ENCODE results near the gene ZNF597. TPM values are rescaled to one million over a fixed set of nuclear protein-coding genes. Genes with fewer than 3 reads are reported as not detected.

The ZNF597 gene
- total RNA-seq, 1 experiment from 2014 or later = not detected

DNA sequence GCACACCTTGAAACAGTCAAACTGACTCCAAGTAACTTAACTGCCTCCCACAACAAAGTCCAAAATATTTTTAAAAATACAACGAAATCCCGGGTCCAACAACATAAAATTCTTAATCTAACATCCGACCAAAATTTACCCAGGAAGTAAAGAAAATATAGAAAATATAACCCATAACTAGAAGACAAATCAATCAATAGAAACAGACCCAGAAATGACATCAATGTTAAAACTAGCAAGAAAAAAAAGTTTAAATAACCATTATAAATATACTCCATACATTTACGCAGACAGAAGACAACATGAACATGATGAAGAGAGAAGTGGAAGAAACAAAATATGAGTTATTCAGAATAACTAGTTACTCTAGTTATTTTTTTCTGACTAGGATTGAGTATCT lies 3.7 kb downstream of the ZNF597 start:
- no TSS peak for BruUV-seq (replicated peaks)
- POLR2A ChIA-PET (ENCODE audit: unreplicated experiment) = no interaction called here
- ATAC-seq (no peak), DNase-seq (no peak)
- Histone ChIP-seq H3K4me2 (ENCODE audit: low read length) (no peak overlapping the region), H4K20me1 (ENCODE audit: low read length) (no peaks in the 10 kb centered on the region), H3F3A (ENCODE audit: low read length, unreplicated experiment) (no peaks in the 10 kb centered on the region), H3K4me3 (ENCODE audit: low read length) (no peak overlapping the region), H3K27me3 (ENCODE audit: low read length) (no peaks in the 10 kb centered on the region), H3K9me2 (replicated peaks; ENCODE audit: low read length) (no peaks in the 10 kb centered on the region), H3K79me2 (ENCODE audit: low read length) (no peaks in the 10 kb centered on the region), H3K36me3 (ENCODE audit: low read depth, low read length) (no peaks in the 10 kb centered on the region), H2AFZ (ENCODE audit: low read length) (no peak overlapping the region), H3K4me1 (ENCODE audit: insufficient read depth, low read length) (no peaks in the 10 kb centered on the region), H3K9ac (ENCODE audit: low read length) (no peak overlapping the region), H3K27ac (ENCODE audit: low read length) (no peak overlapping the region), H3K9me3 (ENCODE audit: low read length) (no peaks in the 10 kb centered on the region)
- no peak for TF ChIP-seq CTCF (conservative IDR thresholded peaks at IDR 0.05; ENCODE audit: low read depth, low read length)
- TF ChIP-seq EZH2phosphoT487 (IDR thresholded peaks at IDR 0.05; ENCODE audit: borderline replicate concordance, low read length) = no peak
- no peak for TF ChIP-seq EZH2 (IDR thresholded peaks at IDR 0.05; ENCODE audit: low read length, unreplicated experiment)
- CTCF ChIA-PET = no interaction called here
- intact Hi-C loops (cut with micrococcal nuclease) = no loop called here

DNA sequence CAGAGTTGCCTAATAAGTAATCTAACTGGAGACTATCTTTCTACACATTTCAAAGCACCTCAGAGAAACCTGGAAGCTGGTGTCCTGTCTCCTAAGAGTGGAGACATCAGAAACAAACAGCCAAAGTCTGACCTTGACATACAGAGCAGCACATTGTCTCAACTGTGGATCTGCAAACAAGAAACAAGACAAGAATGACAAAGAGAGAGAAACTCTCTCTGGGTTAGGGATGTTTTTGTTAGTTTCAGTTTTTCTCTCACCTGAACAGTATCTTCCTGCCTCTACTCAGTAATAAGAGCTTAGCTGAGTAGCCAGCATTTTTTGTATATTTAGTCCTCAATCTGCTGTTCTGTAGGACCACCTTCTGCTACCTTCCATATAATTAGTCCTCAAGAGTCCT lies 8.9 kb downstream of the ZNF597 start:
- DNase-seq = no peak
- no peak overlapping the region for H3K27ac ChIP-seq (ENCODE audit: low read length)
- H3K9ac ChIP-seq (ENCODE audit: low read length) = no peak overlapping the region
- no peaks in the 10 kb centered on the region for H3K79me2 ChIP-seq (ENCODE audit: low read length)
- ATAC-seq = no peak
- H3K27me3 ChIP-seq (ENCODE audit: low read length) = no peaks in the 10 kb centered on the region
- H3F3A ChIP-seq (ENCODE audit: low read length, unreplicated experiment) = no peaks in the 10 kb centered on the region
- H3K36me3 ChIP-seq (ENCODE audit: low read depth, low read length) = no peaks in the 10 kb centered on the region
- ChIA-PET POLR2A (ENCODE audit: unreplicated experiment) (no interaction called here), CTCF (no interaction called here)
- no peak overlapping the region for H2AFZ ChIP-seq (ENCODE audit: low read length)
- intact Hi-C loops (cut with micrococcal nuclease) = no loop called here
- H3K9me3 ChIP-seq (ENCODE audit: low read length) = no peaks in the 10 kb centered on the region
- TF ChIP-seq CTCF (conservative IDR thresholded peaks at IDR 0.05; ENCODE audit: low read depth, low read length) (no peak), EZH2phosphoT487 (IDR thresholded peaks at IDR 0.05; ENCODE audit: borderline replicate concordance, low read length) (no peak), EZH2 (IDR thresholded peaks at IDR 0.05; ENCODE audit: low read length, unreplicated experiment) (no peak)
- BruUV-seq (replicated peaks) = no TSS peak
- no peak overlapping the region for H3K4me3 ChIP-seq (ENCODE audit: low read length)
- H4K20me1 ChIP-seq (ENCODE audit: low read length) = no peaks in the 10 kb centered on the region
- H3K4me1 ChIP-seq (ENCODE audit: insufficient read depth, low read length) = no peaks in the 10 kb centered on the region
- no peaks in the 10 kb centered on the region for H3K9me2 ChIP-seq (replicated peaks; ENCODE audit: low read length)
- H3K4me2 ChIP-seq (ENCODE audit: low read length) = no peak overlapping the region

- Histone ChIP-seq H2AFZ (ENCODE audit: low read length) (no peak overlapping the region), H3K79me2 (ENCODE audit: low read length) (no peaks in the 10 kb centered on the region), H3K36me3 (ENCODE audit: low read depth, low read length) (no peaks in the 10 kb centered on the region), H3F3A (ENCODE audit: low read length, unreplicated experiment) (no peaks in the 10 kb centered on the region), H3K4me3 (ENCODE audit: low read length) (no peak overlapping the region), H3K27me3 (ENCODE audit: low read length) (no peaks in the 10 kb centered on the region), H4K20me1 (ENCODE audit: low read length) (no peaks in the 10 kb centered on the region), H3K9me2 (replicated peaks; ENCODE audit: low read length) (no peaks in the 10 kb centered on the region), H3K4me2 (ENCODE audit: low read length) (no peak overlapping the region), H3K9ac (ENCODE audit: low read length) (no peak overlapping the region), H3K9me3 (ENCODE audit: low read length) (no peaks in the 10 kb centered on the region), H3K4me1 (ENCODE audit: insufficient read depth, low read length) (no peaks in the 10 kb centered on the region), H3K27ac (ENCODE audit: low read length) (no peak overlapping the region)
- intact Hi-C loops (cut with micrococcal nuclease) = no loop called here
- BruUV-seq (replicated peaks) = no TSS peak
- no peak for ATAC-seq
- DNase-seq = no peak
- ChIA-PET POLR2A (ENCODE audit: unreplicated experiment) (no interaction called here), CTCF (no interaction called here)
- no peak for TF ChIP-seq CTCF (conservative IDR thresholded peaks at IDR 0.05; ENCODE audit: low read depth, low read length)
- no peak for TF ChIP-seq EZH2 (IDR thresholded peaks at IDR 0.05; ENCODE audit: low read length, unreplicated experiment)
- no peak for TF ChIP-seq EZH2phosphoT487 (IDR thresholded peaks at IDR 0.05; ENCODE audit: borderline replicate concordance, low read length)
These were observed 11.5 kb downstream of the ZNF597 start for GRCh38 chr16:3431779-3432219.

Data from PC-3 (cell line).